Measurements from ENCODE around the gene HS6ST2.
"Not testable (repeated sequence)": the region's sequence is repeated elsewhere in the genome, so short reads cannot be mapped to it uniquely, and the experiment has no call there.

Gene HS6ST2

DNA sequence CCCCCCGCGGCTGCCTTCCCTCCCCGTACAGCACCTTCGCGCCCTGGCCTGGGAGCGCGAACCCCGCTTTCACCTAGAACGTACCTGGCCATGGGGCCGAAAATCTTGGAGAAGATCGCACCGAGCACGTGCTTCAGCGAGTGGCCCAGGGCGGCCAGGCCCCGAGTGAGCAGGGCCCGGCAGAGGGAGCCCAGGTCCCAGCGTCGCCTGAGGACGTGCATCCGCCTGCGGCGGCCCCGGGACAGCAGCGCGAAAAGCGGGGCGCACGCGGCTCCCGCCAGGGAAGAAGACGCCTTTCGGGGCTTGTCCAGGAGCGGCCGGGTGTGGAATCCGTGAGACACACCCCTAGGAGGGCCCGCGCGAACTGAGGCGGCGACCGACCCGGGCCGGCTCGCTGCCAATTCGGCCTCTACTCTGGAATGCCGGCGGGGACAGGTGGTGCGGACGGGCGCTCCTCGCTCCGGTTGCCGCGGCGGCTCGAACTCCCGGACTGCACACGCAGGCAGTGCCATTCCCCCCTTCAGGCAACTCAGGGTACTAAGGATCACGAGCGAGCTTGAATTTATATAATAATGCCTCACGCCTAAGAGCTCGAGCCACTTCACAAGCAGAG lies at the start of gene HS6ST2:
HS6ST2 (minus strand) TSS at position 539 of the 613 bp plus-strand sequence.
- DNase-seq (ENCODE audit: low read depth, low spot score), result no peak

DNA sequence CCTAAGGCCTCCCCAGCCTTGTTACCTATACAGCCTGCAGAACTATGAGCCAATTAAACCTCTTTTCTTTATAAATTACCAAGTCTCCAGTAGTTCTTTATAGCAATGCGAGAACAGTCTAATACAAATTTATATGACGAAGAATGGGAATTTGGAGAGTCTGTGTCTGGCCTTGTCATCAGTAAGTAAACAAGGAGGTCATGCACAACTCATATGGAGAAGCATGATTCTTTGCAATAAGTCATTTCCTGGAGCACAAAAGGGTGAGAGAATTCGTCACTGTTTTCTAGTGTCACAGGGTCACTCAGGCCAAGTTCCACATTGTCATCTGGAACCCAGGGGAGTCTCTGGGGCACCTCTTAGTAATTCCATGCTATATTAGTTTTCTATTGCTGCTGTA lies 49.0 kb upstream of the HS6ST2 start:
- no peak for DNase-seq (ENCODE audit: low read depth, low spot score)

DNA sequence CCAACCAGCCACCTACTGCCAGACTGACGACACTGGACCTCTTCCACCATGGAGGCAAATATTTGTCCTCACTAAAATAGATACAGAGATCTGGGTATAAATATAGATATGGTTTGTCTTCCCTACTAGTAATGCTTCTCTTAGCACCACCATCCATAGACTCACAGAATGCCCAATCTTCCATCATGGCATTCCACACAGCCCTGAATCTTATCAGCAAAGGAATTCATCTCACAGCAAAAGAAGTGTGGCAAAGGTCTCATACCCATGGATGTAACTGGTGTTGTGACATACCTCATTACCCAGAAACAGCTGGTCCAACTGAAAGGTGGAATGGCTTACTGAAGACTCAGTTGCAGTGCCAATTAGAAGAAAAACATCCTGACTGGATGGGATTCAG lies 47.2 kb upstream of the HS6ST2 start:
- DNase-seq (ENCODE audit: low read depth, low spot score), result no peak

DNA sequence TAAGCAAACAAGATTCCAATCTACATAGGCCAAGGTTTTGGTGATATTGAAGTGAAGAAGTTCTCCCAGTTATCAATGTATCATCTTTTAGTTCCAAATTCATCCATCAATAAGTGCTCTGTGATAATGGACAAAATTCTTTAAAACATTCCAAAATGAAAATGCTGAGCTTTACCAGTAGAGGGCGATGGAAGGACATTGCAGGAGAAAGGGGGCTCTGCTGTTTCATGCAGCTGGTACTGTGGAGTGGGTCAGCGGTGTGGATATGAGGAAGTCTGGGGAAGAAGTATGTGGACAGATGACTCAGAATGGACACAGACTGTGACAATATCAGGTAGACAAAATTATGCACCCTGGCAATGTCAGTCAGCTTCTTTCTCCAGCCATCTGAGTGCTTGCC lies 46.6 kb upstream of the HS6ST2 start:
- DNase-seq (ENCODE audit: low read depth, low spot score), result no peak

DNA sequence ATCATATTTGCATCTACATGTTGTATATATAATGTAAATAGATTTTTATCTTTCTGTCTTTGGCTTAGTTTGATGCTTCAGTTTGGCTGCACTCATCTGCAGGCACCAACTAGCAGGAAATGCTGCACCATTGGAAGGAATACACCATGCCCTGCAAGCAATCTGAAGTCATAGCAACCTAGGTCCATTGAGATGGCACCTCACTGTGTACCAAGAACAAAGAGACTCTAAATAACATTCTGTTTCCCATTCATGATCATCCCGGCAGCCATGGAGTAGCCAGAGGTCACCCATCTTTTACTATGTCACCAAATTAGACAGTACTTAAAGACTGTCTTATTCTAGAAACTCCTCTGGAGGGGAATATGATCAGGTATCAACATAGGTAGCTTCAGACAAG lies 40.8 kb upstream of the HS6ST2 start:
- DNase-seq (ENCODE audit: low read depth, low spot score), result no peak

DNA sequence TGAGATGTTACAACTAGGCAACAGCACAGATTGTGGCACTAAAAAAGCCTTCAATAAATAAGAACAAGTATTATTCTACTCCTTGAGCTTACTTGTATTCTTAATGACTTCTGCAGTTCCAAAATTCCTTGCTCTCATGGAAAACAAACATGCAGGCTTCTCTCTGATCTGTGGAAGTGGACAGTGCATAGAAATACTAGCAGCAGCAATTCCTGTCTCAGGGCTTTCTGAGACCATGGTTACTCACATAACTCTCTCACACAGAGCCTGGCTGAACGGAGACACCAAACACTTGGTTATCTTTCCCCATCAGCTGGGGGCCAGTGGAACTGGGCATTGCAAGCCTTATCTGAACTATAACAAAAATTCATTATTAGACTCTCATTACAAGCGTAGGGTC lies 32.4 kb upstream of the HS6ST2 start:
- DNase-seq (ENCODE audit: low read depth, low spot score), result no peak

DNA sequence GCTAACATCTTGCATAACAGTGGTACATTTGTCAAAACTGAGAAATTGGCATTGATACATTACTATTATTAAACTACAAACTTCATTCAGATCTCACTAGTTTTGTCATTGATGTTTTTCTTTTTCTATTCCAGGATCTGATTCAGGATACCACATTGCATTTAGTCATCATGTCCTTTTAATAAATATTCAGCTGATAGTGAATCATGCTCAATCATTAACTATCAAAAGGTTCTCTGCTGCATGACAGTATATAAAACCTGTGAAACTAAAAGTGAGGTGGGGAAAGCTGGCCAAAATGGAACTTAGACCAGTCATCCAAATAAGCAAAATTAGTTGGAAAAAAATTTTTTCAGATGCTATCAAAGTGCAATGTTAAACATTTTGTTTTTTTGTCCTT lies 28.1 kb upstream of the HS6ST2 start:
- no peak for DNase-seq (ENCODE audit: low read depth, low spot score)

DNA sequence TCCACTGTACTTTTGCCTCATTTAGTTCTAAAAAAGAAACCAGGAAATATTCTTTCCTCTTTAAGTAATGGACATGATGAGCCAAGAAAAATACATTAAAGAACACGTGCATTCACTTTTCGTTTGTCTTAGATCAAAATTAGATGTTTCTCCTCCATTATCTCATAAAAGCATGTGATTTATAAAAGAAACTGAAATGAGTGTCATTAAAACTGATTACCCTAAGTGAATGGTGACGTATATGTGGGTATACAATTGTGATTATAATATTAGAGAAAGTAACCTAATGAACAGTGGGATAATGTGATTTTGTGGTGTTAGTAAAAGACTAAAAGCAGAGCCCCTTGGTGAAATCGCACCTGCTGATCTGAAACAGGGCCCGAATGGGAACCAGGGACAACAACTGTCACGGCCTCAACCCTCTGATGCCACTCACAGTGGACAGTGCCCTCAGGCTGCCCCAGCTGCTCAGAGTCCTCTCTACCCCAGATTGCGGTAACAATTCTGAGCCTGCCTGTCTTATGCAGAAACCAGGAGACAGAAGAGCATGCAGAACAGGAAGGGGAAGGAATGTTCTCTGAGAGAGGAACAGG lies 25.7 kb upstream of the HS6ST2 start:
- DNase-seq (ENCODE audit: low read depth, low spot score), result no peak

DNA sequence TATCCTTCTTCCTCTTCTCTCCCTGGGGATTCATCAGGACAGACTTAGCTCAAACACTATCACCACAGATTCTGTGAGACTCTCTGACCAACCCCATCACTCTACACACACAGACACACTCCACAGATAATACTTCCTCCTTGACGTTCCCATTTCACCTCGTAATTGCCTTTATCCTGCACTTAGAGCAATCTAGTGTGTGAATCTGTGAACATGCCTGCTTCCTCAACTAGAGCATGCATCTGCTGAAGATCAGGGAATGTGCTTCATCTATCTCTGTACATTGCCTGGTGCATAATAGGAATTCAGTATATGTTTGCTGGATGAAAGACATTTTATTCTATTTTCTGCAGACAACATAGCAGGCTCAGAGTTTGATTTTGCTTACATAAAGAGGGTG lies 25.1 kb upstream of the HS6ST2 start:
- DNase-seq (ENCODE audit: low read depth, low spot score), result no peak

DNA sequence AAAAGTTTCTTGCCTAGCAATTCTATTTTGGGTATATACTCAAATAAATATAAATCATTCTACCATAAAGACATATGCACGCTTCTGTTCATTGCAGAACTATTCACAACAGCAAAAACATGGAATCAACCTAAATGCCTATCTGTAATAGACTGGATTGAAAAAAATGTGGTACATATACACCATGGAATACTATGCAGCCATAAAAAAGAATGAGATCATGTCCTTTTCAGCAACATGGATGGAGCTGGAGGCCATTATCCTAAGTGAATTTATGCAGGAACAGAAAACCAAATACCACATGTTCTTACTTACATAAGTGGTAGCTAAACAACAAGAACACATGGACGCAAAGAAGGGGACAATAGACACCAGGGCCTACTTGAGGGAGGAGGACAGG lies 21.6 kb upstream of the HS6ST2 start:
- not testable (repeated sequence) for DNase-seq (ENCODE audit: low read depth, low spot score)

DNA sequence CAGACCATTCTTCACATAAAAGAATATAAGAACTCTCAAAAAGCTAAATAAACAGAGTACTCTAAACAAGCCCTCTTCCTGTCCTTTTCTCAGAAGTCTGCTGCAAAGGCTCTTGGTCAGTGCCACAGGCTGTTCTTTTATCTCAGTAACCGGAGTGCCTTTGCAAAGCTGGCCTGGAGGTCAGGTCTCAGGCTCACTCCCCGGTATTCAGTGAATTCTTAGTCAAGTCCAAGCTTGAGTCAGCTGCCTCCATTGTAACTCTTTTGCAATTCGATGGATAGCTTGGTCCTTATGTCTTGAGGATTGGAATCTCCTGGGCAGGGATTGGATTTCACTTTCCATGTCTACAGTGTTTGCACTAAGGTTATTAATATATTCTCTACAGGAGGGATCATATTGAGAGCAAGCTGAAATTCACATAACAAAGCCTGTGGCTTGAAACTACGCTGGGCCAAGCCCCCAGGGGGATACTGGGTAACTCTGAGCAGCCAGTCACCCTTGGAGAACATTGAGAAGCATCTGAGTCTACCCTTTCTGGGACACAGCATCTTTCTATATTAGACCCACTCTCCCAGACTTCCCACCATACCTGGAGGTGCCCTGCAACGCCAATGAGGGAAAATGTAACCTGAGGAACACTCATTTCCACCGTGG lies 10.0 kb upstream of the HS6ST2 start:
- no peak for DNase-seq (ENCODE audit: low read depth, low spot score)

DNA sequence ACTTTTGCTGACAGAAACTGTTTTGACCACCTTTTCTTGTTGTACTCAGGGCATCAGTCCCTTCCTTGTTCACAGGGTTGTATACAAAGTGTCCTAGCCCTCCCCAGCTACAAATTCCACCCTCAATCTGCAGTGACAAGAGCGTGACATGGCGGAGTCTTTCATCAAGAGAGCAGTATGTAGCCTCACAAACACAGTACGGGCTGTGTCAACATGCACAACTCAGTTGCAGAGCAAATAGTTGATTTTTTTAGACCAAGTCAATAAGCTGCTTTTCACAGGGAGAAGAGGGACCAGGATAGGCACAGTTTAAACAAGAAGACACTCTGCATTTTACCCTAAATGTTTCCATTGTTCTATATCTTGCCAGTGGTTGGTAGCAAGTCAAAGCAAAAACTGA lies 8.6 kb upstream of the HS6ST2 start:
- DNase-seq (ENCODE audit: low read depth, low spot score), result no peak

DNA sequence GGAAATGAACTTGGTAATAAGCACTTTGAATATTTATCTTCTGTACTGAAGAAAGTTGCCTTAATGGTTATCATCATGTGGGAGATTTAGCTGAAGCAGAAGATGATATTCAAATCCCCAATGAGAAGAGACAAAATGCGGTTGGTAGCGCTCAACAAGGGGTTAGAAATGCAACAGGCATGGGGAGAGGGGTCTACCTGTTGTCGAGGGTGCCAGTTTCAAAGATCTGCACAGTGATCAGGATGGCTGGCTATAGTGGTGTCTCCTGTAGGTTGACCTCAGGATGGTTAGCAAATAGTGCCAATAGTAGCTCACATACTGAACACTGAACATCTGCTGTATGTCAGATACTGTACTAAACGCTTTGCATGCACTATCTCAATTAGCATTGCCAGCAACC lies 7.0 kb upstream of the HS6ST2 start:
- no peak for DNase-seq (ENCODE audit: low read depth, low spot score)

DNA sequence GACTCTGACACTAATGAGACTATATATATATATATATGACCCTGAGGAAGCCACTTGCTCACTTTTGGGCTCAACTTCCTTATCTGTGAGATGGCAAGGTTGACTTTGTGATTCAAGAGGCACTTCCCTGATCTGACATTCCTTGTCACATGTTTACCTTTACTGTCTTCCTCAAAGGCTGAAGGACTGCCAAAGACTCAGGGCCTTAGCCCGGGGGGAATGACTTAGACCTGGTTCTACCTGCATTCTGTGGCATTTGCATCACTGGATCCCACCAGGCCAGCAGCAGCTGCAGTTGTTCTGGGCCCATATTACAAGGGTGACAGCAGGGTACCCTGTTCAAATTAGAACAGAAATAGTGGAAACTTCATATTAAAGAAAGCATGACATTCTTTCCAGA lies 3.1 kb upstream of the HS6ST2 start:
- no peak for DNase-seq (ENCODE audit: low read depth, low spot score)

DNA sequence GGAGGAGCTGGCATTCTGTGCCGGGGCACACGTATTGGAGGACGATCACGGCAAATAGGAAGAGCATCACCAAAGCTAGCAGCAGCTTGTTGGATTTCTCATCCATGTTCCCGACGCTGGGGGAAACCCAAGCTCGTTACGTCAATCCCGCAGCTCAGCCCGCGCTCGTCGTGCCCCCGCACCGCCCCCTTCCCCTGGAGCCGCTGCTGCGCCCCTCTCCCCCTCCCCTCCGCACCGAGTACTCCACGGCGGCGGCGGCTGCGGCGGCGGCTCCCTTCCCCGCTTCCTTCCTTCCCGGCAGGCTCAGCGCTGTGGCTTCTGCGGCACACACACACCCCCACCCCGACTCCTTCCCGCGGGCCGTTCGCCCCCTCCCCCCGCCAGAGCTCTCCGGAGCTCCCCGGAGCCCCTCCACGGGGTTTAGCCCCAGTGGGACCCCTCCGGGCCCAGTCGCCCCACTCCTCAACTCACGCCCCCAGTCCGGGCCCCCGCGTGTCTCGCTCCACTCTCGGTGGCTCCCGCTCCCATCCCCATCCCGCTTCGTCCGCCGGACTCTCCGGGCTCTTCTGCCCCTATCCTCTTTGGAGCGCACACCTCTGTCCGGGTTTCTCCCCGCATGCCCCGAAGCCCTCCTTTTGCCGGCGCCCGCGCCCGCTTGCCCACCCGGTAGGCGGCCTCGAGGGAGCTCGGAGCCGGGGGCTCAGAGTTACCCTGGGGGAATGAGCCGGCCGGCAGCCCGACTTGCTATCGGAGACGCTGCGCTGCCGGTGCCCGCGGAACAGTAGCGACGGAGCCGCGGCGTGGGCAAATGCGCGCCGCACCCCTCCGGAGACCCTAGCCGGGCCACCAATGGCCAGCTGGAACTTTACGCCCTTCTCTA lies 978 bp downstream of the HS6ST2 start:
- no peak for DNase-seq (ENCODE audit: low read depth, low spot score)

DNA sequence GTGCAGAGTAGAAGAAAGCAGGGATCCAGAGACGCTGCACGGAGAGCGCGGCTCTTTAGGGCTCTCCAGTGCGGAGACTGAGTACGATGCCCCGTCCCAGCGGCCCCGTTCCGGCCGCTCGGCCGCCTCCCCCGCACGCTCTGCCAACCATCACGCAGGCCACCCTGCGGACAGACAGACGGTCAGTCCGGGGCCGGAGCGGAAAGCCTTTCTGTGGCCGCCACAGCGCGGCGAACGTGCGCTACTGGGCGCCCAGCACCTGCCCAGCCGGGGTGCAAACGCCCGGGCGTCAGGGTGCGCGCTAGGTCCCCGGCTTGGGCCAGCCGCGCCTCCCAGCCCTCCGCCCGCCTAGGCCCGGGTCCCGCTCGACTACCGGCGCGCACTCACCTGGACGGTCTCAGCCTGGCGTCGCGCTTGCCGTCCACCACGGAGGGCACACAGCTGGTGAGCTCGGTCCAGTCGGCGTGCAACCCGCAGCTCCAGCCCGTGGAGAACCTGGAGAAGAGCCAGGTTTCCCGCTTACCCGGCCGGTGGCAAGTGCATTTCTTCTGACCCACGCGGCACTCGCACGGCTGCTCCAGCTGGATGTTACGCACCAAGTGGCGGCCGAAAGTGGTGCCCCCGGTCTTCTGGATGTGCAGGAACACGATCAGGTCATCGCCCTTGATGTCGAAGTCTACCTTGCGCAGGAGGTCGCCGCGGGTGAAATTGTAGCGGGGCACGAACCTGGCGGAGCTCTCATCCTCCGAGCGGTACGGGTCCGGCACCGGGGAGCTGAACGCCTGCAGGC lies 1.8 kb downstream of the HS6ST2 start:
- no peak for DNase-seq (ENCODE audit: low read depth, low spot score)

DNA sequence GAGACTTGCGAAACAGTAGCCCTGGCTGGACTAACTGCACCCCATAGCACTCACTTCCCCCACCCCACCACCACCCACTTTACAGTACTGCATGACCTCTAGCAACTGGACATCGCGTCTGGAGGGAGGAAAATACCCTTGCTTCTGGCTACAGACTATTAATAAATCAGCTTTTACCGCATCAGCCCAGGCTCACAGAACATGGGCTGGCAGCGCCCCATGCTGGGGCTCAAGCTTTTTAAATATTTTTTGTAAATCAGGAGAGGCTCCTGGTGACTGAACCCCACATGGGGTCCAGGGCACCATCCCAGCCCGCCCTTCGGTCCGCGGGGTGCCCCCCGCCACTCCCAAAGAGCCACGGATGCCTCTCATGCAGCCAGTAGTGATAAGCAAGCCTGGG lies 2.7 kb downstream of the HS6ST2 start:
- no peak for DNase-seq (ENCODE audit: low read depth, low spot score)

DNA sequence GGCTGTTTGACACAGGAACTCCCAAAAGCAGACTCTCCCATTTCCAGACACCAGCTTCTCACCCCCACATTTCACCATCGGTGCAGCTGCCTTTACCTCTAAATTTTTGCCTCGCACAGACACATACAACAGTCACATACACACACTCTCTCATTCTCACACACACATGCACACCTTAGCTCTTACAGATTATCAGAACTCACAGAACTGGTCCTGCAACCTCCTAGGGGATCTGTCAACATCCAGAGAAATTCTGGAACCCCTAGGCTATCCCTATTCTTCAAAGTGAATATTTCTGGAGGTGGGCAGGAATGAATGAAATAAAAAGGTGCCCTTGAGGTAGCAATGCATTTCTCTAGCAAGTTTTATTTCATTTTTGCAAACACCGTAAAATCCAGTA lies 4.1 kb downstream of the HS6ST2 start:
- no peak for DNase-seq (ENCODE audit: low read depth, low spot score)

DNA sequence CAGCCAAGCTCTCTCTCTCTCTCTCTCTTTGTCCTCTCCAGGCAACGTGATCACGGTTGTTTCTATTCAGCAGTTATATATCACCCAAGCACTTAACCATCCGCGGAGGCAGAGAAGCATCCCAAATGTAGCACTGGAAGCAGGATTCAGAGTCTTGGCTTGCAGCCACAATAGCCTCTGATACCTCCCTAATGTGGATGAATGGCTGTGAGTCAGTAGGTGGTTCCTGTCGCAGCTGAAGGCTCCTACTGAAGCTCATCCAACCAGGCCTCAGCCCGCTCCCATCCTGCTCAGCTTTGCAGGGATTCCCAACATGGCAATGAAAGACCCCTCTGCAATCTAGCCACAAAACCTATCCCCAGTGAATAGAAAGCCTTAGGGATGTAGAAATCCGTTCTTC lies 5.1 kb downstream of the HS6ST2 start:
- DNase-seq (ENCODE audit: low read depth, low spot score), result no peak

DNA sequence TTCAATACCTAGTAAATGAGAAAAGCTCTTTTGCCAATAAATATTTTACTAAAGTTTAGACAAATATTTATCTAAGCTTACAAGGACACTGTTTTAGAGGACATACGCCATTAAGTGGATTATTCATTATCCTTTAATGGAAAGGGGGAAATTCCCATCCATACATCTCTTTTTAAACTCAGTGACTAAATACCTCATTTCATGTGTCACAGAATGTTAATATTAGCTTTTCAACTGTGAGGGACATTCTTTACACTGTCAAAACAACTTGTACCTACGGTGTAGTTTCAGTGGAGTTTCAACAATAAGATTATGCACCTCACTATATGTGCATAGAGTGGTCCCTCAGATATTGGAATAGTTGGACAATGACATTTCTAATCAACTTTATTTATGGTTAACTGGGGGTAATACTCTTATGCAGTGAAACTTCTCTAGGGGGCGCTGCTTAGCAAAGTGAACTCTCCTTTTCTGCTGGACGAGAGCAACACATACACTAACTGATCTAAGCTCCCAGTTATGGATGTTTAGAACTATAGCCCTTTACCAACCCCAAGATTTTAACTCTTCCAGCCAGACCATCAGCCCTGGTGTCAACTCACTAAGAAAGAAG lies 9.7 kb downstream of the HS6ST2 start:
- no peak for DNase-seq (ENCODE audit: low read depth, low spot score)

DNA sequence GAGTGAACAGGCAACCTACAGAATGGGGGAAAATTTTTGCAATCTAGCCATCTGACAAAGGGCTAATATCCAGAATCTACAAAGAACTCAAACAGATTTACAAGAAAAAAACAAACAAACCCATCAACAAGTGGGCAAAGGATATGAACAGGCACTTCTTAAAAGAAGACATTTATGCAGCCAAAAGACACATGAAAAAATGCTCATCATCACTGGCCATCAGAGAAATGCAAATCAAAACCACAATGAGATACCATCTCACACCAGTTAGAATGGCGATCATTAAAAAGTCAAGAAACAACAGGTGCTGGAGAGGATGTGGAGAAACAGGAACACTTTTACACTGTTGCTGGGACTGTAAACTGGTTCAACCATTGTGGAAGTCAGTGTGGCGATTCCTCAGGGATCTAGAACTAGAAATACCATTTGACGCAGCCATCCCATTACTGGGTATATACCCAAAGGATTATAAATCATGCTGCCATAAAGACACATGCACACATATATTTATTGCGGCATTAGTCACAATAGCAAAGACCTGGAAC lies 13.3 kb downstream of the HS6ST2 start:
- not testable (repeated sequence) for DNase-seq (ENCODE audit: low read depth, low spot score)
